HFF-Myc (cell line): Measurements from ENCODE around the gene RIC1.
A peak's percentile ranks its signal among the peaks of the same experiment; 100 is the strongest.
"Not testable (repeated sequence)": the region's sequence is repeated elsewhere in the genome, so short reads cannot be mapped to it uniquely, and the experiment has no call there.

ENCODE experiments used
- DNase-seq: peaks from one replicate; pipeline ENCODE4 v3.0.0-alpha.2; 2011; ENCODE audit warnings: low read depth; ENCODE audit errors: extremely low read depth
- H3K4me3 ChIP-seq: replicated peaks from 2 replicates; pipeline ENCODE4 v1.5.1; 2011; ENCODE audit warnings: low read depth, mild to moderate bottlenecking, control low read depth, low read length
- TF ChIP-seq, protein P1 (sequence below): IDR thresholded peaks from 2 replicates; pipeline ENCODE4 v1.5.1; 2012; ENCODE audit warnings: mild to moderate bottlenecking, low read depth, low read length, control low read depth; ENCODE audit errors: missing control alignments

RIC1 gene

DNA sequence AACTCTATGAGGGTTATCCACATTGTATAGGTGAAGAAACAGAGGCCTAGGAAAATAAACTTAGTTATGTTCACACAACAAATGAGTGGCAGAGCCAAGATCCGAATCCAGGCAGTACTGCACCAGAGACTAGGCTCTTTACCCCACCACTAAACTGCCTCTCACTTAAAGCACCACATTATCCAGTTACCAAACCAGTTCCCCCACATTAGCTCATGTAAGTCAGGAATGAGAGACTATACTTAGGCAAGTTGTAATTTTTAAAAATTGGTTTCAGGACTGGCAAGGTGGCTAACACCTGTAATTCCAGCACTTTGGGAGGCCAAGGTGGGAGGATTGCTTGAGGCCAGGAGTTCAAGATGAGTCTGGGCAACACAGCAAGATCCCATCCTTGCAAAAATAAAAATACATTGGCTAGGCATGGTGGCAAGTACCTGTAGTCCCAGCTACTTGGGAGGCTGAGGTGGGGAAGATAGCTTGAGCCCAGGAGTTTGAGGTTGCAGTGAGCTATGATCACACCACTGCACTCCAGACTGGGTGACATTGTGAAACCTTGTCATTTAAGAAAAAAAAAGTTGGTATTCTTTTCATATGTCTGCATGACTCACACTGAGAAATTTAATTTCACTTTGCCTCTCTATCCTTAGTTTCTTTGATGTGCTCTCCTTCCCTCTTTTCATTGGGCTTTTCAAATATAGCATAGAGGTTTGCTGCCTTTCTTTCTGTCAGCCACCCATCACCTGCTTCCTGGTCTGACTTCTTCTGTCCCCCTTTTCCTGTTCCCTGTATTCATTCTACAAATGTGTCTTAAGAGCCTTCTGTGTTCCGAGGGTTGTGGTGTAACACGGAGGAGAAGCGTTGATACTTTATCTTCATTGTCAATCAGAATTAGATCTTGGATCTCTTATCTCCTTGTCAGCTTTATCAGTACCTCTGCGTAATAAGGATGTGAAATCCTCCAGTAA is 139.3 kb downstream of the RIC1 start:
- TF ChIP-seq, protein P1, sequence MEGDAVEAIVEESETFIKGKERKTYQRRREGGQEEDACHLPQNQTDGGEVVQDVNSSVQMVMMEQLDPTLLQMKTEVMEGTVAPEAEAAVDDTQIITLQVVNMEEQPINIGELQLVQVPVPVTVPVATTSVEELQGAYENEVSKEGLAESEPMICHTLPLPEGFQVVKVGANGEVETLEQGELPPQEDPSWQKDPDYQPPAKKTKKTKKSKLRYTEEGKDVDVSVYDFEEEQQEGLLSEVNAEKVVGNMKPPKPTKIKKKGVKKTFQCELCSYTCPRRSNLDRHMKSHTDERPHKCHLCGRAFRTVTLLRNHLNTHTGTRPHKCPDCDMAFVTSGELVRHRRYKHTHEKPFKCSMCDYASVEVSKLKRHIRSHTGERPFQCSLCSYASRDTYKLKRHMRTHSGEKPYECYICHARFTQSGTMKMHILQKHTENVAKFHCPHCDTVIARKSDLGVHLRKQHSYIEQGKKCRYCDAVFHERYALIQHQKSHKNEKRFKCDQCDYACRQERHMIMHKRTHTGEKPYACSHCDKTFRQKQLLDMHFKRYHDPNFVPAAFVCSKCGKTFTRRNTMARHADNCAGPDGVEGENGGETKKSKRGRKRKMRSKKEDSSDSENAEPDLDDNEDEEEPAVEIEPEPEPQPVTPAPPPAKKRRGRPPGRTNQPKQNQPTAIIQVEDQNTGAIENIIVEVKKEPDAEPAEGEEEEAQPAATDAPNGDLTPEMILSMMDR: no peak
- H3K4me3 ChIP-seq: no peak overlapping the region
- no peak for DNase-seq

DNA sequence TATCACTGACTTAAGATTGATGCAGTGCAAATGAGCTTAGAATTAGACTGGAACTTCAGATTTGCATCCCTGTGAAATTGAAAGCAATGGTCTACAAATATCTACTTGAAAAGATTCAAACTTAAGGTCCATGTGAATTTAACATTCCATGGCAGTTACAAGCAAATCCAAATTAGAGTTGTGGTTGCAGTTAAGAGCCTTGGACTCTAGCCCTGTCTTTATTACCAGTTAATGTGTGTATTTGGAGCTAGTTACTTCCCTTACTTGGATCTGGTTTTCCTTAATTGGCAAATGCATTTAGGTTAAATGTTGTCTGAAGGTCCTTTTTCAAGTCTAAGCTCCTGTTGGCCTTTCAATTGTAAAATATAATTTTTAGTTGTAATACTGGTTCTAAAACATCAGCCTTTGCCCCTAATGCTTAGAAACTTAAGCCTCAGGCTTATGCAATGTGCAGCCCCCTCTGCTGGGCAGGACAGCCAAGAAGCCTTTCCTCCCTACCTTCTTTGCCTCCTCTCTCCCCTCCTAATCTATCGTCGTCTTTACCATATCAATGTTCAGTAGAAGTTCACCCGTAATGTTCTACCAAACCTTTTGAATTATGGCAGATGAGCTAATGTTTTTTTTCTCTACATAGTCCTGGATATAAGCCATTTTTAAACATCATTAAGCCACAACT is 144.6 kb downstream of the RIC1 start:
- no peak for DNase-seq
- no peak overlapping the region for H3K4me3 ChIP-seq
- TF ChIP-seq, protein P1: peak; percentile 19

DNA sequence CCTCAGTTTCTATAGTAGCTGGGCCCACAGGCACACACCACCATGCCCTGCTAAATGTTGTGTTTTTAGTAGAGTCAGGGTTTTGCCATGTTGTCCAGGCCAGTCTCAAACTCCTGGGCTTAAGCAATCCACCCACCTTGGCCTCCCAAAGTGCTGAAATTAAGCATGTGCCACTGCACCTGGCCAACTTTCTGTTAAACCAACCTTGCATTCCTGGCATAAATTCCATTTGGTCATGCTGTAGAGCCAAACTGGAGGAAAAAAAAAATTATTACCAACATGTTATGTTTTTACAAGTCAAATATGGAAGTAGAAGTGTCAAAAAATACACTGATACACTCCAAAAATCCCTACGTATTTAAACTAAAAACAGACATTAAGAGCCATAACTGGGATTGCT is 149.9 kb downstream of the RIC1 start:
- TF ChIP-seq, protein P1: no peak
- no peak overlapping the region for H3K4me3 ChIP-seq
- no peak for DNase-seq

DNA sequence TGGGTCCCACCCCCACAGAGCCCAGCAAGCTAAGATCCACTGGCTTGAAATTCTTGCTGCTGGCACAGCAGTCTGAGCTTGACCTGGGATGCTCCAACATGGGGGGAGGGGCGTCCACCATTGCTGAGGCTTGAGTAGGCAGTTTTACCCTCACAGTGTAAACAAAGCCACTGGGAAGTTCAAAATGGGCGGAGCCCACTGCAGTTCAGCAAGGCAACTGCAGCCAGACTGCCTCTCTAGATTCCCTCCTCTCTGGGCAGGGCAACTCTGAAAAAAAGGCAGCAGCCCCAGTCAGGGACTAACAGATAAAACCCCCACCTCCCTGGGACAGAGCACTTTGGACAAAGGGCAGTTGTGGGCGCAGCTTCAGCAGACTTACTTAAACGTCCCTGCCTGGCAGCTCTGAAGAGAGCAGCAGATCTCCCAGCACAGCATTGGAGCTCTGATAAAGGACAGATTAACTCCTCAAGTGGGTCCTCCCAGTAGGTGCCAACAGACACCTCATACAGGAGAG is 150.9 kb downstream of the RIC1 start:
- DNase-seq: not testable (repeated sequence)

DNA sequence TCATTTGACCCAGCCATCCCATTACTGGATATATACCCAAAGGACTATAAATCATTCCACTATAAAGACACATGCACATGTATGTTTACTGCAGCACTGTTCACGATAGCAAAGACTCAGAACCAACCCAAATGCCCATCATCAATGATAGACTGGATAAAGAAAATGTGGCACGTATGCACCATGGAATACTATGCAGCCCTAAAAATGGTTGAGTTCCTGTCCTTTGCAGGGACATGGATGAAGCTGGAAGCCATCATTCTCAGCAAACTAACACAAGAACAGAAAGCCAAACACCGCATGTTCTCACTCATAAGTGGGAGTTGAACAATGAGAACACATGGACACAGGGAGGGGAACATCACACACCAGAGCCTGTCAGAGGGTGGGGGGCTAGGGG is 154.5 kb downstream of the RIC1 start:
- H3K4me3 ChIP-seq, DNase-seq: not testable (repeated sequence)

More for the DNA sequence above, 150.9 kb downstream of the RIC1 start:
- H3K4me3 ChIP-seq: not testable (repeated sequence)

DNA sequence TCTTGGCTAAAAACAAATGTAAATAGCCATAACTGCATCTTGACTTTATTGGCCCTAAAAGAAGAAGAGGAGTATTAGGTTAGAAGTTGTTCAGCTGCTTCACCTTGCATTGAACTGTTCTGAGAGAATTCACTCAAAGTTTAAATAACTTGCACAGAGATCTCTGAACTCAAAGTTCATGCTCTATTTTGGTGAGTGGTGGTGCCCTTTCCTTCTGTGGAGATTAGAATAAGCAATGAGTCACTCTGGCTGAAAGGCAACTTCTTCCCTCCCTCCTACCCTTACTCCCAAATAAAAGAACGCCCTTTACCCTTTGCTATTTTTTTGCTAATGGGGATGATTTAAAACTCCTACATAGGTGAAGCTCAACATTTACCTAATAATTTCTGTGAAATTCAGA is 155.1 kb downstream of the RIC1 start:
- no peak overlapping the region for H3K4me3 ChIP-seq
- no peak for DNase-seq
- TF ChIP-seq, protein P1: no peak

DNA sequence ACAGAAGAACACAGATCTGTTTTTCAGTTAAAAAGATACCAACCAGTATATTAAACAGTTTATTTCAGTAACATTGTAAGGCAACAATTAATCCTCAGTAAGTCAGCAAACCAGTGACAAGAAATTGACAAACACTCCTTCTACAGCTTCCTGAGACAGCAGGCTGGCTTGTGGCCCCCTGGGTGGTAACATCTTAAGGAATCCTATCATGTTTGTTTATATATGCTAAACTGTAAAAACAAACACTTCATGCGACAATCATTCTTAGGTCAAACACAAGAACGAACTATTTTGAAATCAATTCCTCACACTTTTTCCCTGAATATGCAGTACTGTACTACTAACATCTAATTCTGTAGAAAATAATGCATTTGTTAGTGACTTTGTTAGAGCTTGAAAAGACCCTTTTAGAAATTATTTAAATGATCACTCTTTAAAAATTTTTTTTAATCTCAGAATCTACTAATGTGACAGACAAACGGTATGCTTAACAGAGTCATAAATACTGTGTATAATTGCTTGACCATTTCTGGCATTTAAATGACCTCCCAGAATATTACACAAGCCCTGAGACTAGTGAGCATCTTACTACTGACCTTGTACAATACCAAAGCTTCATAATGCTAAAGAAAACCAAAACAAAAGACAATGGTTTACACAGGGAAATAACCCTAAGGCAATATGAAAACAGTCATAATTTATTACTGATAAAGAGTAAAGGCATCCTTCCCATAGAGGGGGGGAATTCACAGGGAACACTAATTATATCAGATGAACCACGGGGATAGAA is 155.8 kb downstream of the RIC1 start:
- DNase-seq: no peak

More for the DNA sequence above, 155.8 kb downstream of the RIC1 start:
- no peak overlapping the region for H3K4me3 ChIP-seq
- TF ChIP-seq, protein P1: no peak
